ENCODE data around the gene SMG5.

GRCh38 chr1:156226116-156226538 is 56.5 kb downstream of the SMG5 start:
- no peak for TF ChIP-seq SIN3A (IDR thresholded peaks at IDR 0.05; ENCODE audit: borderline replicate concordance, insufficient read depth, low read length)
- TF ChIP-seq TAF1 (IDR thresholded peaks at IDR 0.05; ENCODE audit: borderline replicate concordance, insufficient read depth, low read length), result no peak
- TF ChIP-seq REST (IDR thresholded peaks at IDR 0.05; ENCODE audit: insufficient read depth in 1 of 2, low read depth in 2 of 2, low read length in 2 of 2), result no peak
- TF ChIP-seq POLR2AphosphoS5 (IDR thresholded peaks at IDR 0.05; ENCODE audit: low read depth, low read length), result no peak
